Activated effector memory CD4-positive, alpha-beta T cell treated with anti-CD3 and anti-CD28 coated beads, Interleukin-2, amount 50 U/mL, for 16 hours (primary cell): ENCODE results near the gene OR6B1.

Experiments used
- DNase-seq: peaks from one replicate; pipeline ENCODE4 v3.0.0-alpha.2; 2020

Gene OR6B1

GRCh38 chr7:144000020-144000419 lies at the start of gene OR6B1:
Gene OR6B1 (plus strand): TSS chr7:144000320. CDS start chr7:144003997, 3,677 bp downstream.
- no peak for DNase-seq

DNA sequence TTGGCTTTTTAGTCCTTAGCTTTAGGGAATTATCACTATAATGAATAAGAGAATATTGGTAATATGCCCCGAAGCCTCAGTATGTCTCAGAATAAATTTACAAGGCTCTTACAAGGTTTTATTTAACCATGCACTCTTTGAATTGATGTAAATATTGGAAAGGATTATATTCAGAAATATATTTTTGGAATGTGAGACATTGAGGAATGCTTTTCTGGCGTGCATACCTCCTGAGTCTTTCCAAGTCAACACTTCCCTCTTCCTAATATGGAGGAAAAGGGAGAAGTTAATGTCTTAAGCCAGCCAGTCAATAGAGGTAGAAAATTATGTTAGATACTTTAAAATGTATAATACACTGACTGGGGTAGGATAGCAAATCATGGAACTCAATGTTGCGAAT lies 46.7 kb upstream of the OR6B1 start:
- DNase-seq: no peak

DNA sequence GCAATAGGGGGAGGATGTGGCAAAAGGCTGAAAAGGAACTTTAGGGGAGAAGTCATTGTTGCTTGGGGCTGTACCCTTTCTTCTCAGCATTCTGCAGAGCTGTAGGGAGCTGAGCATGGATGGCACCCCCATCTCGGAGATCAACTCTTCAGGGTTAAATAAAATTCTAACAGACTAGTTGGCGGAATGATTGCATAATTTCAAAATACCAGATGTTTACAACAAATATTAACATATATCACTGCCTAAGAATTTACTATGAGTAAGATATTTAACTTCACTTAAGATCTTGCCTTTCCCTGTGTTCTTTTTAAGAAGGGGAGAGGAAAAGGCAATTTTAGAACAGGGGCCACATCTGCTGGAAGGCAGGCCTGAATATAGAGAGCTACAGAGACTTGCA lies 46.0 kb upstream of the OR6B1 start:
- no peak for DNase-seq

- DNase-seq: no peak
These were observed 45.6 kb upstream of the OR6B1 start, which contains the start of gene OR2F1 for GRCh38 chr7:143954544-143954943. Gene OR2F1 (plus strand): TSS chr7:143954844. CDS start chr7:143959971, 5,127 bp downstream.

GRCh38 chr7:143958781-143959180 lies 41.3 kb upstream of the OR6B1 start:
- no peak for DNase-seq

GRCh38 chr7:143960813-143961610 lies 39.1 kb upstream of the OR6B1 start:
- no peak for DNase-seq

- DNase-seq: no peak
These were observed 34.8 kb upstream of the OR6B1 start for GRCh38 chr7:143965280-143965679.

DNA sequence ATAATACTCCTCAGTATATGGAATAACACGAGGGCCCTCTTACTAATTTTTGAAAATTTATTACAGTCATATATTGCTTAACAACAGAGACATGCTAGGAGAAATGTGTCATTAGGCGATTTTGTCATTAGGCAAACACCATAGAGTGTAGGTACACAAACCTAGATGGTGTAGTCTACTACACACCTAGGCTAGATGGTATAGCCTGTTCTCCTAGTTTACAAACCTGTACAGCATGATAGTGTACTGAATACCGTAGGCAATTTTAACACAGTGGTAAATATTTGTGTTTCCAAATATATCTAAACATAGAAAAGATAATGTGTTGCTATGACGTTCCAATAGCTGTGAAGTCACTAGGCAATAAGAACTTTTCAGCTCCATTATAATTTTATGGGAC lies 32.7 kb upstream of the OR6B1 start:
- DNase-seq: no peak

DNA sequence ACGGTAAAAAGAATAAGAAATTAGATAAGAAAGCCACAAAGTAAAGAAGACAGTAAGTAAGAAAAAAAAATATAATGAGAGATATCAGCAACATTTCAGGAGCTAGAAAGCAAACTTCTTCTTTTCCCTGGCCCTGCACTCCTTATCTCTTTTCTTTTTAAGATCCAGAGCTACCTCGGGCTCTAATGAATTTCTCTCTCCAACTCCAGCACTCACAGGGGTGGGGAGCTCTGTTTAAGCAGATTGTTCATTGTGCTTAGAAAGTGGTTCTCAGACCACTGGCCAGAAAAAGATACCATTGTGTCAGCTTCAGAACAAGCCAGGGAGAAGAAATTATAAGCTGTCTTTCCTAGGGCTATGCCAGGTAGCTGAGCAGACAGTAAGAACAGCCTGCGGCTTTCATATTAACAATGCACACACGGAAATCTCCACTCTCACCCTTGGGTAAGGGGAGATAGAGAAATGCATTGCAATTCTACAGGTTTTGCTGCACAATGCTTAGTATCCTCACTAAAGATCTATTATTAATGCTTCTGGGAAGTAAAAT lies 26.2 kb upstream of the OR6B1 start:
- no peak for DNase-seq

DNA sequence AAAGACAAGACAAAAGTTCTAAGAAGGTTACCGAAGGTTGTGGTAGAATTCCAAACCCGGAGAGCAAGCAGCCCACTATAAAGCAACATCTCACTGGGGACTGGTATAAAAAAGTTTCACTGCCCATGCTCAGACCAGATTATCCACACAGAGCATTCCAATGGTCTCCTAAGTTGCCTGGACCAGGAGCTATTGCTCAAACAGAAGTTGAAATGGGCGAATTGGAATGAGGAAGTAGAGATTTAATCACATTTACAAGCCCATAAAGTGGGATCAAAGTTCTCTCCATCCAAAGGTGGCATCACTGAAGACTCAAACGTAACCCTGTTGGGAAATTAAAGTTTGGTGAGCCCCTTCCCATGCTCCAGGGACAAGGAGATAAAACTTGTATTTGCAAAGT lies 25.7 kb upstream of the OR6B1 start:
- no peak for DNase-seq

GRCh38 chr7:143975617-143976016 lies 24.5 kb upstream of the OR6B1 start:
- DNase-seq: no peak

DNA sequence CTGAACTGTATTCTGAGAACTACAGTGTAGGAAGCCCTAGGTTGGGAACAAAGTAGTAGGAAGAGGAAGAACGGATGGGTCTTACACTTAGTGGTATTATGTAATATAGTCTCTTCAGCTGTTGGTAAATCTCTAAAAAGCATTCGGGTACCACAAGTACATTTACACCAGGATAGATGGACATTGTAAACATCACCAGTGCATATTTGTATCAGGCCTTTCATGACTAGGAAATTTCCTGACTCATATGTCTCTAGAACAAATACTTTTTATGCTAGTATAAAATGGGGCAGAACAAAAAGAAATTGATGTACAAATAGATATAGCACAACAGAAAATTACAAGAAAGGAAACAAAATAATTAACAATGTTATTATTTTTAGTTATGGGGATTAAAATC lies 21.5 kb upstream of the OR6B1 start:
- no peak for DNase-seq

DNA sequence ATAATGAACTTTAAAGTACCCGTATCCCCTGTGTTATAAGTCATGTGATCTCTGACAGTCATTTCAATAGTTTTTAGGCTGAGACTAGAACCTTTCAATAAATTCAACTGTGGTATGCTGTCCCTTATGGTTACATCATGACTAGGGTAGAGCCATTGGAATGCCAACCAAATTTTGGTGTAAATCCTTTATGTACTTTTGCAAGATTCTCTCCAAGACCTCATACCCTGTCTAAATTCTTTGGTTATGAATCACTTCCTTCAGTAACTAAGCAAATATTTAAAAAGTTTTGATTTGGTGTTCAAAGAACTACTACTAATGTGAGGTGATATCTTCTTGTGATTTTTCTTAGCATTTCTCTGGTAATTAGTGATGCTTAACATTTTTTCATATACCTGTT lies 20.8 kb upstream of the OR6B1 start:
- no peak for DNase-seq

DNA sequence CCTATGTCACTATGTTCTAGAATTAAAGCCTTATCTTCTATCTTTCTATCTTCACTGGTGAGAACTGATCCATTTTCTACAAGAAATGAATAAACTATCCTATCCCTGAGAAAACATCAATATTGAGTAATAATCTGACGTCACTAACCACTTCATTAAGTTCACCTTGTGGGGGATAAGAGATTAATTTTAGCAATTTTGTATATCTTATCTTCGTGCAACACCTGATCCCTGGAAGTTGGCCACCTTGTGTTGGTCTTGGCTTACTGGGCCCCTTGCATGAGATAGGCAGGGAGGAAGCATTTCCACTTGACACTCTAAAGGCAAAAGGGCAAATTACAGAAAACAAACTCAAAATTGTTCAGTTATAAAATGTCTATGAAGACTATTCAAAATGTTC lies 20.1 kb upstream of the OR6B1 start:
- no peak for DNase-seq

DNA sequence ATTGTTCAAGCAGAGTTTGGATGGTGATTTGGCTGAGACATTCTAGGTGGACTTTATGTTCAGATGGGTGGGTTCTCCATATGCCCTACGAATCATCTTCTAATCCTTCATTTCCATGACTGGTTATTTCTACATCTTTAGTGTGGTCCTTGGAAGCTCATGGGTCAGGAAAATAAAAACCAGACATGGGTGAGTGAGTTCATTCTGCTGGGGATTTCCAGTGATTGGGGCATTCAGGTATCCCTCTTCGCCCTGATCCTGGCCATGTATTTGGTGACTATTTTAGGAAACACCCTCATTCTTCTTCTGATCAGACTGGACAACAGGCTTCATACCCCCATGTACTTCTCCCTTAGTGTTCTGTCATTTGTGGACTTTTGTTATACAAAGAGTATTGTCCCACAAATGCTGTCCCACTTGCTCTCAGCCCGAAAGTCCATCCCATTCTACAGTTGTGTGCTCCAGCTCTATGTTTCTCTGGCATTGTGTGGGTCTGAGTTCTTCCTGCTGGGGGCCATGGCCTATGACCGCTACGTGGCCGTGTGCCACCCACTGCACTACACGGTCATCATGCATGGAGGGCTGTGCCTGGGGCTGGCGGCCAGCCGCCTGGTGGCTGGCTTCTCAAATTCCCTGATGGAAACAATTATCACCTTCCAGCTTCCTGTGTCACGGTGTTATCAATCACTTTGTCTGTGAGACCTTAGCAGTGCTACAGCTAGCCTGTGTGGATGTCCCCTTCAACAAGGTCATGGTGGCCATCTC lies 19.2 kb upstream of the OR6B1 start:
- no peak for DNase-seq

DNA sequence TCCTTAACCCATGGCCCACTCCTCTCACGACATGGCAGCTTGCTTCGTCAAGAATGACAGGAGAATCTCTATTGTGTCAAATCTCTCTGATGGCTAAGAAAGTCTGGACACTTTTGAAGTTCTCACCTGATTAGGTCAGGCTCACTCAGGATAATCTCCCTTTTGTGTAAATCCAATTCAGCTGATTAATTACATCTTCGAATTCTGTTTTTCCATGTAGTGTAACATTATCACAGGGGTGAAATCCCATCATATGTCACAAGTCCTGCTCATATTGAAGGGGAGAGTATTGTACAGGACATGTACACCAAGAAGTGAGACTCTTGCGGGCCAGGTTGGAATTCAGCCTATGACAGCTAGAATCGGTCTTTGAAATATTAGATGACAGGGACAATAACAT lies 16.2 kb upstream of the OR6B1 start:
- DNase-seq: no peak

- no peak for DNase-seq
These were observed 12.6 kb upstream of the OR6B1 start for GRCh38 chr7:143987513-143987912.

DNA sequence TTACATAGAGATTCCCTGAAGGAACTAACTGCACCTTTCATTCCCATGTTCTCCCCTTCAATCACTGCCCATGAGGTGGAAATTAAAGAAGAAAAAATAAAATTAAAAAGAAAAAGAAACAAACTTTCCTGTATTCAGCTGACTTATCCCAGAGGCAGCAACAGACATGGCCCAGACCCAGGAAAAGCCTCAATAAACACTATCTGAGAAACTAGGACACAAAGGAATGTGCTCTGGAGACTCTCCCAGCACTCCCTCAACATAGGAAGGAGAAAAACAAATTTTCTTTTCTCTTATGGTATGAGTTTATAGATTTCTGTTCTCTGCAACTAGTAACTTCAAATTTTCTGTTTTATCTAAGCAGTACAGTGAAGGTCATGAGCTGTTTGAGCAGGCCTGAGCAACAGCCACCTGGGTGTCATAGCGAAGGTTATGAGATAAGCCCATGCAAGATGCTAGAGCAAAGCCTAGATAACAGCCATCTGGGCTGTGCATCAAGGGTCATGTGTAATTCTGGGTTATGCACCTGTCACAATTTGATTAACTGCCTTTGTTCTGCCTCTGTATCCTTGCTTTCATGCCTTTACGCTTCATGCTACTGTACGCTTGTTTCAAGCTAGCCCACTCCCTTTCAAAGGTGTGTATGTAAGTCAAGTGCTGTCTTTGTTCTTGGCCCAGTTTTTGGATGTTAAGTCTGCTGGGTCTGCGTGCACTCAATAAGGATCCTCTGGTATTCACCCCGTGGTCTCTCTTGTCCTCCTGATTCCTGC lies 11.0 kb upstream of the OR6B1 start:
- no peak for DNase-seq

DNA sequence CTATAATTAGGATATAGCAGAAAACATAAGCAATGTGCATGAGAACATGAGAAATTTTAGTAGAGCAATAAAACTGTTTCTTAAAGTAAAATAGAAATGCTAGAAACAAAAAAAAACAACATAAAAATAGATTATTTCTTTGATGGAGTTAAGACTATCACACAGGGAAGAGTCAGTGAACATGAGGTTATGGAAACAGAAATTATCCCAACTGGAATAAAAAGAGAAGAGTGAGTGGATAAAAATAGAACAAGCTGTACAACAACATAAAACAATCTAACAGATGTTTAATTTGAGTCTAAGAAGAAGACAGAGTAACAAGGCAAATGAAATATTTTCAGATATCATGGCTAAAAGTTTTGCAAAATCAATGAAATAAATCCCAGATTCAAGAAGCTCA lies 7.5 kb upstream of the OR6B1 start:
- DNase-seq: no peak

GRCh38 chr7:143993924-143994323 lies 6.2 kb upstream of the OR6B1 start:
- DNase-seq: no peak

- DNase-seq: no peak
These were observed 1.4 kb downstream of the OR6B1 start for GRCh38 chr7:144001543-144001942.

DNA sequence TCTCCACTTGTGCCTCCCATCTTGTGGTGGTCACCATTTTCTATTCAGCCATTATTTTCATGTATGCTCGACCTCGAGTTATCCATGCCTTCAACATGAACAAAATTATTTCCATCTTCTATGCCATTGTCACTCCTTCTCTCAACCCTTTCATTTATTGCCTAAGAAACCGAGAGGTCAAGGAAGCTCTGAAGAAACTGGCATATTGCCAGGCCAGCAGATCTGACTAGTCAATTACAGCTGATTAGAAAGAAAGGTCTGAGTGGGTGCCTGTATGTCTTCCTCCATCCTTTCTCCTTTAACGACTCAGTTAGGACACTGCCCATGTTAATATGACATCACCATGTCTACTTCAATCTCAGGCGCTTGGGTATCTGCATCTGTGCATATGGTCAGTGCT lies 4.6 kb downstream of the OR6B1 start:
- no peak for DNase-seq

- DNase-seq: no peak
These were observed 6.0 kb downstream of the OR6B1 start for GRCh38 chr7:144006029-144006691.
